Activated T-cell treated with anti-CD3 and anti-CD28 coated beads for 48 hours (primary cell): ENCODE results near the gene BORCS8.
"Not testable (repeated sequence)": the region's sequence is repeated elsewhere in the genome, so short reads cannot be mapped to it uniquely, and the experiment has no call there.

ENCODE experiments used
- DNase-seq: peaks from one replicate; pipeline ENCODE4 v3.0.0-alpha.2; 2020; ENCODE audit warnings: low read depth

The BORCS8 gene

DNA sequence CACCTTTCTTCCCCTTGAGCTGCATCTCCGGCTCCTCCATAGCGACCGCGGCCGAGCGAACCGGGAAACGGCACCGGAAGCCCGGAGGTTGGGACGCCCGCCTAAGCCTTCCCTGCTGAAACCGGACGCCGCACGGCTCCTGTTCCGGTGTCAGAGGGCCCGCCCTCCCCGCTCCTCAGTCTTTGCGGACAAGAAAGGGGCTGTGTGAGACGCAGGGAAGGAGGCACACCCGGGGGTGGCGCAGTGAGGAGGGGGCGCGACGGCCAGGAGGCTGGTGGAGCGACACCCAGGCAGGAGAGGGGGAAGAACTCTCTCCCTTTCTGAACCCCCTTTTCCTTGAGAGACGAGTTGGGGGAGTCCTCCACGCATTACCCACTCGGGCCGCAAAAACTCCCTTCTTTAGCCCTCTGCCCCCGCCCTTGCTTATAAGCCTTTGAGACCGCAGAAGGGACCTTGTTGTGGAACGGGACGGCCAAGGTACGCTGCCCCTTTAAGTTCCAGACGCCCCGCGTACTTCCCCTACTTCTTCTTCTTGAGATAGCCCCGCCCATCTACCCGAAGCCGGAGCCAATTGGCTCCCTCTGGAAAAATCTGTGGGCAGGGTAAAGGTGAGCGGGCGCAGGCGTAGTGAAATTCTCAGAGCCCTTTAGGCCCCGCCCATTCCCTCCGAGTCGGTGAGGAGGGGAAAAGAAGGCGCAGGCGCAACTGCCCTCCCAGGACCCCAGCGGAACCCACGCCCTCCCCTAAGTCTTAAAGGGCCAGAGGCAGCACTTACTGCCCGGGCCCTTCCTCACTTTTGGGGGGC is at the start of gene BORCS8, which contains the start of gene RFXANK:
Gene BORCS8 (minus strand): TSS at position 75 of the 805 bp plus-strand sequence. CDS start 35 bp downstream, at position 40.
Gene RFXANK (plus strand): TSS at position 181 of the 805 bp plus-strand sequence. CDS start 1,689 bp downstream, outside the sequence.
- DNase-seq, result peak; percentile 98

DNA sequence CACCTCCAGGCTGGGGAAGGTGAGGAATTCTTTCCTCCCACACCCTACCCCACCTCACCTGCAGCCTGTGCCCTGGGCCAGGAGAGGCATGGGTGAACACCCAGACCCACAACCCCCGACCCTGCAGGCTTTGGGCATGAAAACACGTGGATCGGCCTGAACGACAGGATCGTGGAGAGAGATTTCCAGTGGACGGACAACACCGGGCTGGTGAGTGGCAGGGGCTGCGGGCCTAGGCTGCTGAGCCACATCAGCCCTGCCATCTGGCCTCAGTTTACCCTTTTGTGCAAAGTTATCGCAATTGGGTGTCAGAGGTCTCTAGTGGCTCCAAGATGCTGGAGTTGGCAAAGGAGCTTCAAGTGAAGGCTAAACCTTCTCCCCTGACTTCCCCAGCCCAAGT is 48.5 kb upstream of the BORCS8 start:
- DNase-seq, result no peak

DNA sequence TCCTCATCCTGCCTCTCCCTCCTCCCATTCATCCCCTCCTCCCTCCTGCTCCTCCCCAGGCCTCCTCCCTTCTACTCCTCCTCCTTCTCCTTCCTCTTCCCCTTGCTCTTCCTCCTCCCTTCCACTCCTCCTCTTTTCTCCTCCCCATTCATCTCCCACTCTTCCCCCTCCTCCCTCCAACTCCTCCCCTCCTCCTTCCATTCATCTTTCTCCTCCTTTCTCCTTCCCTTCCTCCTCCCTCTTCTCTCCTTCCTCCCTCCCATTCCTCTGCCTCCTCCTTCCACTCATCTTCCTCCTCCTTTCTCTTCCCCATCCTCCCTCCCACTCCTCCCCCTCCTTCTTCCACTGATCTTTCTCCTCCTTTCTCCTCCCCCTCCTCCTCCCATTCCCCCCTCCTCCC is 47.7 kb upstream of the BORCS8 start:
- DNase-seq, result no peak

DNA sequence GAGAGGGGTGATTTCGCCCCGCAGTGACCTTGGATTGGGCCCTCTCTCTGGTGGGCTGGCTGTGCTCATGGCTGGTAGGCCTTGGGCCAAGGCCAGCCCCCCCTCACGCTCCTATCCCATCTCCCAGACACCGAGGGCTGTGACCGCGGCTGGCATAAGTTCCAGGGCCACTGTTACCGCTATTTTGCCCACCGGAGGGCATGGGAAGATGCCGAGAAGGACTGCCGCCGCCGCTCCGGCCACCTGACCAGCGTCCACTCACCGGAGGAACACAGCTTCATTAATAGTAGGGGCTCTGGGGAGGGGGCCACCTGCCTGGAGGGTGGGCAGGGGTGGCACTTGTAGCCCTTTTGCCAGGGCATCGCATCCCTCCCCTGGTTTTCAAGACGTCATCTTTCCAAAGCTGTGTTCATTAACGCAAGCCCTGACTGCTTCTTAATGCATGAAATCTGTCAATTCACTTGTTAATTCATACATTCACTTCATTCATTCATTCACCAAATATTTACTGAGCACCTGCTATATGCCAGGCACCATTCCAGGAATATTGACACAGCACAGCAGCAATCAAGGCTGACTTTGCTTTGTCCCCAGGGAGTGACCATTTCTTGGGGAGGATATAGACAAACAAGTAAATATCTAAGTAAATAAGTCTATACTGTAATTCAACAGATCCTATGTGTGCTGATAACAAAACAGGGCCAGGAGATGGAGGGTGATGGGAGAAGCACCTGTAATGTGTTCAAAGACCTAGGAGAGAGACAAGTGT is 46.4 kb upstream of the BORCS8 start:
- no peak for DNase-seq

DNA sequence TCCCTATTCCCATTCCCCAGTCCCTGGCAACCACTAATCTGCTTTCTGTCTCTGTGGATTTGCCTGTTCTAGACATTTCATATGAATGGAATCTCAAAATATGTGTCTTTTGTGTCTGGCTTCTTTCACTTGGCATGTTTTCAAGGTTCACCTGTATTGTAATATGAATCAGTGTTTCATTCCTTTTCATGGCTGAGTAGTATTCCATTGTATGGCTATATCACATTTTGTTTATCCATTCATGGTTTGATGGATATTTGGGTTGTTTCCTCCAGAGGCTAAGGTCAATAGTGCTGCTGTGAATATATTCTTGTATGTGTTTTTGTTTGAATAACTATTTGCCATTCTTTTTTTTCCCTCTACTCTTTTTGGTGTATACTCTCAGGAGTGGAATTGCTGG is 44.2 kb upstream of the BORCS8 start:
- DNase-seq, result no peak

DNA sequence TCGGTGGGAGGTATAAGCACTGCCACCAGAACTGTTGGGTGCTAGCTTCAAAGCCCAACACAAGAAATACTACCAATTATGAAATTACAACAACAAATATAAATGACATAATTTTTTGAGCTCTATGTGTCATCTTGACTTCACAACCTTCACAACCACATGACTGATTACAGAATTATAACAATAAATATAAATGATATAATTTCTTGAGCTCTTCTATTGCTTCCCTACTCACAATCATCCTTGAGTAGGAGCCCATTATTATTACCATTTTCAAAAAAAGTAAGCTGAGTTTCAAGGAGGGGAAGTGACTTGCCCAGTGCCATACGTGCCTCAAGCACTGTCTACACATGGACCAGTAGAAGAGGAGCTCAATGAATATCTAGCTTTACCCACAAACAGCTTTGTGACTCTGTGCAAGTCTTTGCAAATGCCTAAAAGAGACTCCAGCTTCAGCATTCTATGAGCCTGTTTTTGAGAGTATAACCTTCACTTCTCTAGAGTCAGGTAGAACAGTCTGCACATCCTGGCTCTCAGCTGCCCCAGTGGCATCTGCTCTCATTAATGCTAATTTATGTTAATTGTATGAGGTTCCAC is 42.4 kb upstream of the BORCS8 start:
- no peak for DNase-seq

DNA sequence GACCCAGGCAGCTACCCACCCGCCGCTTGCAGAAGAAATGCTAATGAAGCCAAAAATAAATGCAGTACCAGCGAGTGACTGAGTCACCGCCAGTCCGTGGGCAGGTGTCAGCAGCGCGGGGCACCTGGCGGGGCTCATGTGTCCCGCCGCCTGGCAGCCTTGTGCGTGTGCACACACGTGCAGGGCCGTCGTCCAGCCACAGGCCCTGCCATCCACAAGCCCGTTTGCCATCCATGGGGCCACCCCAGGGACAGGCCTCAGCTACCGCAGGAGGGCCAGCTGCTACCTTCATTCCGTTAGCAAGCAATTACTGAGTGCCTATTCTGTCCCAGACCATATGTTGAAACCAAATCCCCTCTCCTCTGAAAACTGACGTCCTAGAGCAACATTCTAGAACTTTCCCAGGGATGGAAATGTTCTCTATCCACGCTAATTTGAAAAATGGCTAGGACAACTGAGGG is 40.3 kb upstream of the BORCS8 start:
- no peak for DNase-seq

DNA sequence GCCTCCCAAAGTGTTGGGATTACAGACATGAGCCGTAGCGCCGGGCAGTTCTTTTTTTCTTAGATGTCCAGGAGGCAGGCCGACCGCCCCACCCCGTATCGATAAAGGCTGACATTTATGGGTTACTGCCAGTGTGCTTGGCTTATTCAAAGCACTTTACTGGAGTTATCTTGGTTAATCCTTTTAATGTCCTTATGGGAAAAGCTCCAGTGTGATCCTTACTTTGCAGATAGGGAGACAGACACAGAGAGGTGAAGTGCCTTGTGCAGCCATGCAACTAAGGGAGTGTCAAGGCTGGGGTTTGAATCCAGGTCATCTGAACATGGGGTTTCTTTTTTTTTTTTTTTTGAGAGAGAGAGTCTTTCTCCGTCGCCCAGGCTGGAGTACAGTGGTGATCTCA is 39.0 kb upstream of the BORCS8 start:
- DNase-seq, result no peak

DNA sequence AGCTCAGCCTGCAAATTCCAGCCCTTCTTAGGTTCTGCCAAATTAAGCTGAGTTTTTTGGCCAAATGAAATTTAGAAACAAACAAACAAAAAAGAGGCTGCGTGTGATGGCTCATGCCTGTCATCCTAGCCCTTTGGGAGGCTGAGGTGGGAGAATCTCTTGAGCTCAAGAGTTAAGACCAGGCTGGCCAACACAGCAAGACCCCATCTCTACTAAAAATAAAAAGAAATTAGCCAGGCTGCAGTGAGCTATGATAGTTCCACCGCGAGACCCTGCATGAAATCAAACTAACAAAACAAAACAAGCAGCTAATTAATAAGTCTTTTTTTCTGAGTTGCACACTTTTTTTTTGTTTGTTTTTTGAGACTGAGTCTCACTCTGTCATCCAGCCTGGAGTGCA is 37.7 kb upstream of the BORCS8 start:
- DNase-seq, result no peak

DNA sequence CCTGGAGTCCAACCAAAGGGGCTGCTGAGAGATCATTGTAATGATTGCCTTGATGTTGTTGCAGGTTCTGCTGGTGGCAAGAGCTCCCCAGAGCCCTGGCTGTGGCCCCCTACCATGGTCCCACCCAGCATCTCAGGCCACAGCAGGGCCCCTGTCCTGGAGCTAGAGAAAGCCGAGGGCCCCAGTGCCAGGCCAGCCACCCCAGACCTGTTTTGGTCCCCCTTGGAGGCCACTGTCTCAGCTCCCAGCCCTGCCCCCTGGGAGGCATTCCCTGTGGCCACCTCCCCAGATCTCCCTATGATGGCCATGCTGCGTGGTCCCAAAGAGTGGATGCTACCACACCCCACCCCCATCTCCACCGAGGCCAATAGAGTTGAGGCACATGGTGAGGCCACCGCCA is 35.3 kb upstream of the BORCS8 start:
- DNase-seq, result no peak

DNA sequence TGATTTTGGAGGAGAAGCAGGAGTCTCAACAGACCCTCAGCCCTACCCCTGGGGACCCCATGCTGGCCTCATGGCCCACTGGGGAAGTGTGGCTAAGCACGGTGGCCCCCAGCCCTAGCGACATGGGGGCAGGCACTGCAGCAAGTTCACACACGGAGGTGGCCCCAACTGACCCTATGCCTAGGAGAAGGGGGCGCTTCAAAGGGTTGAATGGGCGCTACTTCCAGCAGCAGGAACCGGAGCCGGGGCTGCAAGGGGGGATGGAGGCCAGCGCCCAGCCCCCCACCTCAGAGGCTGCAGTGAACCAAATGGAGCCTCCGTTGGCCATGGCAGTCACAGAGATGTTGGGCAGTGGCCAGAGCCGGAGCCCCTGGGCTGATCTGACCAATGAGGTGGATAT is 34.7 kb upstream of the BORCS8 start:
- no peak for DNase-seq

DNA sequence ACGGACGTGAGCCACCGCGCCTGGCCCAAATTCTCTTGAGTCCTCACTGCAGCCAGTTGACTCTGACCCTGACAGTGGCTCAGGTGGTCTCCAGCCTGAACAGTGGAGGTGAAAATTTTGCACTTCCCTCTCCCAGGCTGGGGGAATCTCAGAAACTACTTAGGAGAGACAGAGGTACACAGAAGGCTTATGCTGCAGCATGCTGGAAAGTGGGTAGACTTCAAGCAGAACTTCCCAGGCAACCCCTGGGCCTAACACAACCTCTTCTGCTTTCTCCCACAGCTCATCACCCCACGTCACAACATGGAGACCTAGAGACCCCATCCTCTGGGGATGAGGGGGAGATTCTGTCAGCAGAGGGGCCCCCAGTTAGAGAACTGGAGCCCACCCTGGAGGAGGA is 34.3 kb upstream of the BORCS8 start:
- DNase-seq, result no peak

DNA sequence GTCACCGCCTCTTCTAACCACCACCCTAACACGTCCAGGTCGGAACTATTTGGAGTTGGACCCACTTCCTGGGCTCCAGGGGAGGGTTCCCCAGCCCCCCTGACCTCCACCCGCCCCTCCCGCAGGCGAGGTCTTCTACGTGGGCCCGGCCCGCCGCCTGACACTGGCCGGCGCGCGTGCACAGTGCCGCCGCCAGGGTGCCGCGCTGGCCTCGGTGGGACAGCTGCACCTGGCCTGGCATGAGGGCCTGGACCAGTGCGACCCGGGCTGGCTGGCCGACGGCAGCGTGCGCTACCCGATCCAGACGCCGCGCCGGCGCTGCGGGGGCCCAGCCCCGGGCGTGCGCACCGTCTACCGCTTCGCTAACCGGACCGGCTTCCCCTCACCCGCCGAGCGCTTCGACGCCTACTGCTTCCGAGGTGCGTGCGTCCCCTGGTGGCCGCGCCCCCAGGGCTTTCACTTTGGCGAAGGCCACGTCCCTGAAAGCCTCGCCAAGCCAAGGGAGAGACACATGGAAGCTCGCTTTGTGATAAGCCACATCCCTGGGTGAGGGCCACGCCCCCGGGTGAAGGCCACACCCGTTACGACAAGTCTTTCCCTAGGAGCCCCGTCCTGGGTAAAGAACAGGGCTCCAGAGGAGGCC is 33.0 kb upstream of the BORCS8 start:
- DNase-seq, result peak; percentile 71

DNA sequence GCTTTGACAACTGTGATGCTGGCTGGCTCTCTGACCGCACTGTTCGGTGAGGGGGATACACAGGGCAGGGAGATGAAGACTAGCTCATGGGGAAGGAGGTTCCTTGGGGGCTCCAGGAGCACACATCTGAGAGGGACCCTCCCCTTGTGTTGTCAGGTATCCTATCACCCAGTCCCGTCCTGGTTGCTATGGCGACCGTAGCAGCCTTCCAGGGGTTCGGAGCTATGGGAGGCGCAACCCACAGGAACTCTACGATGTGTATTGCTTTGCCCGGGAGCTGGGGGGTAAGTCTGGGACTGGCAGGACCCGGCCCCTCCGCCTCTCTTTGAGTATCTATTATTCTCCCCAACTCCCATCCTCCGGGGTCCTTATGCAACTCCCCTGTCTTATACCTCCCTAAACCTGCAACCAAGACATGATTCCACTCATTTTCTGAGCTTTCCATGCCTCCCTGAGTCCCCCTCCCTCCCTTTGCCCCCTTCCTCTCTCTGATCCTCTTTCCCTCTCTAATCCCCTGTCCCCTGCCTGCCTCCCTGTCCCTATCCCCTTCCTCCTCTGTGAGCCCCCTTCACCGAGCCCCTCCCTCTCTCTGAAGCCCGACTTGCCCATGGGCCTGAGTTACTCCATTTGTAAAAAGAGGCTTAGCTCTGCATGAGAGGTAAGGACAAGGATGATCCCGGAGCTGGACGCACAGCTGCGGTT is 32.3 kb upstream of the BORCS8 start:
- no peak for DNase-seq

DNA sequence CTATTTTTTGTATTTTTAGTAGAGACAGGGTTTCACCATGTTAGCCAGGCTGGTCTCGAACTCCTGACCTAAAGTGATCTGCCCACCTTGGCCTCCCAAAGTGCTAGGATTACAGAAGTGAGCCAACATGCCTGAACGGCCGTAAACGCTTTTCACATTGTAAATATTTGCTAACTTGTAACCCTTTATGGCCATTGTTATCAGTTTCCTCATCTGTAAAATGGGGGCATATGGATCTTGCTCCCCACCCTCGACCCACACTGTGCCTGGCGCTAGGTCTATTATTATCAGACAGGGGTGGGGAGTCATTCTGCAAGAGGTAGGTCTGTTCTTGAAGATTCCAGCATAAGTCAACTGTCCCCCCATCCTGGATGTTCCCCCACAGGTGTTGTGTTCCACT is 31.7 kb upstream of the BORCS8 start:
- no peak for DNase-seq

DNA sequence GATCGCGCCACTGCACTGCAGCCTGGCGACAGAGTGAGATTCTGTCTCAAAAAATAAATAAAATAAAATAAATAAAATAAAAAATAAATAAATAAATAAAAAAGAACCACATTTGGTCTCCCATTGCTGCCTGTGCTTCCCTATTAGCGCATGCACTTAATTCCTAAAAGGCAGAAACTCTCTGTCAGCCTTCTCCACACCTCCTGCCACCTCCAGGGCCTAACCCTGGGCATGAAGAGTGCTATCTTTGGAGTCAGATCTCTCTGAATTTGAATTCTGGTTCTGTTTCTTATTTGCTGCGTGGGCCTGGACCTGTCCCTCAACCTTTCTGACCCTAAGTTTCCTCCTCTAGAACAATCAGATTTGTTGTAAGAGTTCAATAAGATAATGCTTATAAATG is 31.1 kb upstream of the BORCS8 start:
- no peak for DNase-seq

DNA sequence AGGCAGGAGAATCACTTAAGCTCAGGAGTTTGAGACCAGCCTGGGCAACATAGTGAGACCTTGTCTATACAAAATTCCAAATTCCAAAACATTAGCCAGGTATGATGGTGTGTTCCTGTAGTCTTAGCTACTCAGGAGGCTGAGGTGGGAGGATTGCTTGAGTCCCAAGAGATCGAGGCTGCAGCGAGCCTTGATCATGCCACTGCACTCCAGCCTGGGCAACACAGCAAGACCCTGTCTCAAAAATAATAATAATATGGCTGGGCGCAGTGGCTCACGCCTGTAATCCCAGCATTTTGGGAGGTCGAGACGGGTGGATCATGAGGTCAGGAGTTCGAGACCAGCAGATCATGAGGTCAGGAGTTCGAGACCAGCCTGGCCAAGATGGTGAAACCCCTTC is 29.0 kb upstream of the BORCS8 start:
- not testable (repeated sequence) for DNase-seq

DNA sequence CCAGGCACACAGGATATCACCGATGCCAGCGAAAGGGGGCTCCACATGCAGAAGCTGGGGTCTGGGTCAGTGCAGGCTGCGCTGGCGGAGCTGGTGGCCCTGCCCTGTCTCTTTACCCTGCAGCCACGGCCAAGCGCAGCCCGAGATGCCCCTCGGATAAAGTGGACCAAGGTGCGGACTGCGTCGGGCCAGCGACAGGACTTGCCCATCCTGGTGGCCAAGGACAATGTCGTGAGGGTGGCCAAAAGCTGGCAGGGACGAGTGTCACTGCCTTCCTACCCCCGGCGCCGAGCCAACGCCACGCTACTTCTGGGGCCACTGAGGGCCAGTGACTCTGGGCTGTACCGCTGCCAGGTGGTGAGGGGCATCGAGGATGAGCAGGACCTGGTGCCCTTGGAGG is 27.0 kb upstream of the BORCS8 start:
- DNase-seq, result no peak

DNA sequence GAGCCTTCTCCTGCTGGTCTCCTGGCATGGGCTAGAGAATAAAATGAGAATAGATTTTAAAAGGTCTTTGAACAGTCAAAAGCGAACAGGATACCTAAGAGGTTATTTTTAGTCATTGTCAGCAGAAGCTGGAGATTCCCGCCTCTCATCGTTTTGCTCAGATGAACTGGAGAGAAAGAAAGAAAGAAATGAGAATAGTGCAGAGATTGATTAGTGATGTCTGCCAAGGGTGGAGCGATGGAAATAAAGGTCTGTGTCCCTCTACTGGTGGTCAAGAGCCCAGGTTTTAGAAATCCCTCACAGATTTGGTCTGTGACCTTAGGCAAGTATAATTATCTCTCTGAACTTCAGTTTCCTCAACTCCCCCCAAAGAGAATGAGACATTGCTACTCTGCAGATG is 25.1 kb upstream of the BORCS8 start:
- DNase-seq, result no peak

DNA sequence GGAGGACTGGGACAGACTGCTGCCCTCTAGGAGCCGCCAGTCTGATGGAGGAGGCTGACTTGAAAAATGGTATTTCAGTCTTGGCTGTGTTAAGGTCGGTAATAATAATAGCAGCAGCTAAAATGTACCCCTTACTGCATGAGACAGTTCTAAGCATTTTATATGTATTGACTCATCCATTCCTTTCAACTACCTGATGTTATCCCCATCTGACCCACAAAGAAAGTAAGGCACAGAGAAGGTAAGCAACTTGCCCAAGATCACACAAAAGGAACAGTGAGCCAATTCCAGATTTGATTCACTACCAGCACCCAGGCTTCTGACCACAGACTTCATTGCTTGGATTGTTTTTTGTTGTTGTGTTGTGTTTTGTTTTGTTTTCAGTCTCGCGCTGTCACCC is 23.8 kb upstream of the BORCS8 start:
- DNase-seq, result no peak

DNA sequence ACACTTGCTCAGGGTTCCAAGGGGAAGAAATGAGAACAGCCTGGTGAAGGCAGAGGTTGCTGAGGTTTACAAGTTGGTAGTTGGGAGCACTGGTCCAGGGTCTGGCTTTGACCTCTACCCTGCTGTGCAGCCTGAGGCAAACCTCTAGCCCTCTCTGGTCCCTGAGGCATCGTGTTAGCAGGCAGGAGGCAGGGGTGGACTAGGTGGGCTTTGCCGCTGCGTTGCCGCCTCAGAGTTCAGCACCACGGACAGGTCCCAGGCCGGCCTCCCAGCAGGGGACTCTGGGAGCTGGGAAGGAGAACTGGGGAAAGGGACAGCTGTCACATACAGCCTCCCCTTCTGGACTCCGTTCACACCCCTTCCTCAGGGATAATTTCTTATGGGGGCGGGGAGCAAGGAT is 22.9 kb upstream of the BORCS8 start:
- no peak for DNase-seq

DNA sequence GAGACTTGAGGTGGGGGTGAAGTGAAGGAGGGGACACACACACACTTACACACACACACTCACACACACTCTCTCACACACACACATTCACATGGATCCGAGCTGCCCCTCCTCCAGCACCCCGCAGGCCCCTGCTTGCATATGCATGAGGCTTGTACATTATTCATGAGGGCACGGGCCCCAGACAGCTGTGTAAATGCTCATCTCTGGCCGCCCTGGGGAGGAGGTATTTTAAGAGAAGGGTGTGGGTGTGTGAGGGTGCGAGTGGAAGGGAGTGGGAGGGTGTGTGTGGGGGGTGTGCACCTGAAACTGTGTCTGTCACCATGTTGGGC is 22.2 kb upstream of the BORCS8 start:
- no peak for DNase-seq
